UCSD-AML1 (cell line): ENCODE data around the gene MR1.

Experiments
- DNase-seq: peaks from one replicate; lab custom pipeline; 2025; ENCODE audit not compliant: unreplicated experiment; lab: John Stamatoyannopoulos, UW

MR1 gene

DNA sequence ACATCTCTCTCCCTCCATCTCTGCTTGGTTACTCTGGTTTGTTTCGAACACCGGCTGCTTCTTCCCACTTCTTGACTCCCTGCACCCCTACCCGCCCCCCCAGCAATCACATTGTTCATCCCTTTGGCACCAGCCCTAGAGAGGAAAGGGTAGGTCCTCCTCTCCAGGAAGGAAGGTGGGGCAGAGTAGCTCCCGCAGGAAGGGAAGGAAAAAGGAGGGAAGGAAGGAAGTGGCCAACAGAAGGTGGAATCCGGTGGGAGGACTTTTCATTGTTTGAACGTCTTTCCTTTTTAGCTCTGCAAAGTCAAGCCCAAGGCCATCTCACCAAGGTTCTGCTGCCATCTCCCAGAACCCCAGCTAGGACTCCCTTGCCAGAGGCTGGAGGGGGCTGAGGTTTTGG is 72.7 kb downstream of the MR1 start:
- peak; percentile 36 for DNase-seq

- no peak for DNase-seq
These were observed 73.9 kb downstream of the MR1 start for GRCh38 chr1:181107711-181108110.

GRCh38 chr1:181108304-181108867 is 74.6 kb downstream of the MR1 start:
- no peak for DNase-seq

- DNase-seq: no peak
These were observed 76.2 kb downstream of the MR1 start for GRCh38 chr1:181110013-181110412.
